Urinary bladder (tissue), 4 donors: Measurements from ENCODE around the gene CIC. TPM values are rescaled to one million over a fixed set of nuclear protein-coding genes. Genes with fewer than 3 reads are reported as not detected.
A peak's percentile ranks its signal among the peaks of the same experiment; 100 is the strongest.

Source experiments
- DNase-seq: peaks from one replicate; pipeline ENCODE4 v3.0.0-alpha.2; 2015; ENCODE audit errors: extremely low spot score
- H3K27ac ChIP-seq: one replicate; pipeline ENCODE4 v1.5.1; 2013; ENCODE audit warnings: low read depth, mild to moderate bottlenecking, moderate library complexity
- H3K36me3 ChIP-seq: one replicate; pipeline ENCODE4 v1.6.1; 2013; ENCODE audit warnings: mild to moderate bottlenecking, moderate library complexity; ENCODE audit not compliant: insufficient read depth
- H3K4me1 ChIP-seq: one replicate; pipeline ENCODE4 v1.6.1; 2013; ENCODE audit warnings: mild to moderate bottlenecking, moderate library complexity; ENCODE audit not compliant: insufficient read depth
- H3K4me3 ChIP-seq: one replicate; pipeline ENCODE4 v1.5.1; 2013; ENCODE audit warnings: low read depth, low read length
- WGBS: extraction: QIAGEN DNeasy Blood & Tissue Kit; methylation state at CpG from one replicate; pipeline ENCODE4 v1.1.7; 2013; 5-methylcytosine and 5-hydroxymethylcytosine counted together
- polyA plus RNA-seq: library from polyadenylated mRNA; stranded (reverse); fragments of 200-250 nt; gene quantifications from one replicate; pipeline ENCODE4 v1.2.3, GENCODE V29; 2013
- total RNA-seq: library from RNA; depleted of rRNA; stranded (reverse); fragments of >200 nt; gene quantifications from one replicate; pipeline ENCODE4 v1.2.3, GENCODE V29; 2014
- donor health status: healthy with polysubstance abuse.
- donor health status: healthy.

CIC gene
- total and polyA plus RNA-seq, 2 donors: 14.0 to 59.5 TPM

DNA sequence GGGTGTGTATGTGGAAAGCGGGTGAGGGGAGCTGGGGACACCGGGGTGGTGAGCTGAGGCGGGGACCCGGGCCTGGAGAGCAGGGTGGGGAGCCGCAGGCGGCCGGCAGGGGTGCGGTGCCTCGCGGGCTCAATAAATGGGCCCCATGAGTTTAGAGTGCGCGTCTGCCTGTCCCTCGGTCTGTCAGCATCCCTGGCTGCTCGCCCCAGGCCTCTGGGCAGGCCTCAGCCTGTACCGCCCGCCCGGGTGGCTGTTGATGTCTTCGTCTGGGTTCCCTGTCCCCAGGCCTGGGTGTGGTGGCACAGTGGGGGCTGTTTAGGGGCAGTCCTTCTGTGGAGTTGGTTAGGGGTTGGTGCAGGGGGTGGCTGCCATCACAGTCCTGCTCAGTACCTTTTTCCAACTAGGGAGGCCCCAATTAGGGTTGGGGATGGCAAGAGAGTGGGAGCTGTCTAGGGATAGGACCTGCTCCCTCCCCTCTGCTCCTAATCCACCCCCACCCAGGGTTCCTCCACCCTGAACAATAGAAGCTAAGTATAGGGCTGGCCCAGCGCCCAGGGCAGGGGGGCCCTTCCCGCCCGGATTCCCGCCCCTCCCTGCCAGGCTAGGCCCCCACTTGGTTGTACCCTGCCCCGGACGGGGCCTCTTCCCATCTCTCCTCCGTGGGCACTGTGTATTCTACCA lies 12.2 kb downstream of the CIC start:
- no peak for DNase-seq
- H3K4me3 ChIP-seq: peak overlapping the region; percentile 65
- H3K27ac ChIP-seq: peak overlapping the region; percentile 91
- H3K4me1 ChIP-seq: peaks cover 3% of the 10 kb centered on the region
- H3K36me3 ChIP-seq: no peaks in the 10 kb centered on the region
- WGBS: 2% methylated on average over 25 of the region's 25 CpGs

DNA sequence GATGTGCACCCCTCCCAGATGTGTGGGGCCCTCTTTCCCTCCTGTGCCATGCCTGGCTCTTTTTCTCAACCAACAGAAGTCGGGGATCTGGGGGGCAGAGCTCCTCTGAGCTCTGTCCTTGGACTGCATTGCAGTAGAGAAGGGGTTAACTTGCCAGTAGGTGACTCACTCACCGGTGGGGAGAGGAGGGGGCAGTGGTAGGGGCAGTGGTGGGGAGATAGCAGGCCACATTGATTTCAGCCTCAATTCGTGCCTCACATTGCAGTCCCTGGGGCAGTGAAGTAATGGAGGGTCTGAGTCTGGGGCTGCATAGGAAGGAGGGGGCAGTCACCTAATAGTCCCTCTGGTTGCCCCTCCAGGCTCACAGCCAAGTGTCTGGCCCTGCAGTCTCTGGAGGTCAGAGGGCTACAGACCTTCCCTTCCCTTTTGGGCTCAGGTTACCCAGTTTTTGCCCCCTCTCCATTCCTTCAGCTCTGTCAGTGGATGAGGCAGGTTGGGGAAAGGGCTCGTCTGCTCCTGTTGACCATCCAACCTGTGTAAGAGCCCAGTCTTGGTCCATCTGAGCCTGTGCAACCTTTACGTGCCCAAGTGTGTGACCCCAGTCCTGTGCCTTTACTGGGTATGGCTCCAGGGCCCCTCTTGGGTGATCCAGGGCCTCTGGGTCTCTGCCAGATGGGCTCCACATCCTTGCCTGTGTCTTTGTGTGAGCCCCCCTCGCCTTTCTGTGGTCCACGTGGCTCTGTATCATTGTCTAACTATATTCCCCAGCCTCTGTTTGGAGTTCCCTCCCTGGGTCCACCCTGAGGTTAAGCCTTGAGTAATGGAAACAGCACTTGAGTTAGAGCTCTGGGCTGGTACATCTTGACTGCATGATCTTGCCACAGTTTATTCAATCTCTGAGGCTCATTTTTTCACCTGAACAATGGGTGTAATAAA lies 13.0 kb downstream of the CIC start:
- no peak overlapping the region for H3K4me3 ChIP-seq
- H3K27ac ChIP-seq: peak overlapping the region; percentile 91
- WGBS: 24% methylated on average over 7 of the region's 7 CpGs
- DNase-seq: no peak
- H3K4me1 ChIP-seq: peaks cover 3% of the 10 kb centered on the region
- H3K36me3 ChIP-seq: no peaks in the 10 kb centered on the region

DNA sequence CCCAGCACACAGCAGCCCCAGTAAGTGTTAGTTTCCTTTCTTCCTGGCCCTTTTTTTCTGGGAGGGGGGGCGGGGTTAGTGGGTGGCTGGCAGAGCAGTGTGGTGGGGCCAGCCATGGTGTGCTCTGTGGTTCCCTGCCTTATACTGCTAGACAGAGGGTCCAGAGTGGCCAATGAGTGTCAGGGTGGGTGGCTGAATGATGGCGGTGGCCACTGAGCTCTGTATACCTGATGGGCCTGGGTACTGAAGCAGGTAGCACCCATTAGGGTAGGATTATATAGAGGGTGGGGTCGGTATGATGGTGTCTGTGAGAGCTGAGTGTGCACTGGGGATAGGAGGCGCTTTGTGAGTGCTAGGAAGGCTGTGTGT lies 13.8 kb downstream of the CIC start:
- Histone ChIP-seq H3K36me3 (peaks cover 1% of the 10 kb centered on the region), H3K4me1 (peaks cover 3% of the 10 kb centered on the region), H3K4me3 (no peak overlapping the region), H3K27ac (peak overlapping the region; percentile 93)
- 46% methylated on average over 4 of the region's 4 CpGs for WGBS
- no peak for DNase-seq

DNA sequence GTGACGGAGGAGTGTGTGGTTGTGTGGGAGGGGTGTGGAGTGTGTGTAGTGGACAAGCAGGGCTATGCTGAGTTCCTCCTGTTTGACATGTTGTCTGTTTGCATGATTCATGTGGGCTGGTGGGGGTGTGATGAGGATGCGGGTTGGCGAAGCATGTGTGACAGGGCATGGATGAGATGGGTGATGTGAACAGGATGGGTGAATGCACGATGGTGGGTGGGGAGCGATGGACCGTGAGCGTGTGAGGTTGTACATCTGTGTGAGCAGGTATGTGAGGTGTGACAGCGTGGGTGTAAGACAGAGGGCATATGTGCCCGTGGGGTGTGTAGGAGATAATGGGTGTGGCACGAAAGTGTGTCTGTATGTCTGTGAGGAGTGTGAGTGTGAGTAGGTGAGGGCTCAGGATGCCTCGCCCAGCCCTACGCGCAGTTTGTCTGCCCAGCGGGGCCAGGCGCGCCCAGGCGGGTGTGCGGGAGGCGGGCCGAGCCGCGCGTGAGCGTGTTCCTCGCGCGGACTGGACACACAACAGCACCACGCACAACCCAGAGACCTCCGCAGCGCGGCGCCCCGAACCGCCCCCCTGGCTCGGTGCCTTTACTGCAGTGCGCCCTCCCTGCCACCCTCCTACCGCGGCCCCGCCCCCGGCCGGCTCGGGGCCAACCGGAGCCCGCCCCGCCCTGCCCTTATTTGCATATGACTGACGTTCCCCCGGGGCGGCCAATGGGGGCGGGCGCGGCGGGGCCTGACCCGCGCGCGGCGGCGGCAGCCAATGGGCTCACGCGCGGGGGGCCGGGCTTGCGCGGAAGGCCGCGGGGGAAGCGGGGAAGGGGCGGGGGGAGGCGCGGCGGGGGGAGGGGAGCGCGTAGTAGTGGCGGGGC lies 14.4 kb downstream of the CIC start:
- H3K27ac ChIP-seq: peak overlapping the region; percentile 93
- peak; percentile 89 for DNase-seq
- peaks cover 3% of the 10 kb centered on the region for H3K4me1 ChIP-seq
- peak overlapping the region; percentile 74 for H3K4me3 ChIP-seq
- peaks cover 4% of the 10 kb centered on the region for H3K36me3 ChIP-seq
- 2% methylated on average over 70 of the region's 74 CpGs for WGBS

DNA sequence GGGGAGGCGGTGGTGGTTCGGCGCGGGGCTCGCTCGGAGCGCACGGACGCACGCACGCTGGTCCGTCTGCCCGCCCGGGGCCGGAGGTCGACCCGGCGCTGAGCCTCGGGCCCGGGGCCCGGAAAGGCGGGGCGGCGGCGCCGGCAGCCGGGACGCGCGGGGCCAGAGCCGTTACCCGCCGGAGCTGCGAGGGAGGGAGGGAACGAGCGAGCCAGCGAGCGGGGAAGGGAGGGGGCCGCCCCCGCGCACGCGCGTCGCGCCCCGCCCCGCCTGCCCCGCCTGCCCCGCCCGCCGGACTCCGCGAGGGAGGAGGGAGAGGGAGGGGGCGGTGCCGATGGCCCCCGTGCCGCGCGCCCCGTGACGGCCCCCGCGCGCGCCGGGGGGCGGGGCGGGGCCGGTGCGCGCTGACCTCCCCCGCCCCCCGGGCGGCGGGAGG lies 15.0 kb downstream of the CIC start:
- DNase-seq: no peak
- under 1% methylated on average over 75 of the region's 76 CpGs for WGBS
- Histone ChIP-seq H3K4me1 (peaks cover 3% of the 10 kb centered on the region), H3K27ac (peak overlapping the region; percentile 93), H3K4me3 (peak overlapping the region; percentile 74), H3K36me3 (peaks cover 10% of the 10 kb centered on the region)

DNA sequence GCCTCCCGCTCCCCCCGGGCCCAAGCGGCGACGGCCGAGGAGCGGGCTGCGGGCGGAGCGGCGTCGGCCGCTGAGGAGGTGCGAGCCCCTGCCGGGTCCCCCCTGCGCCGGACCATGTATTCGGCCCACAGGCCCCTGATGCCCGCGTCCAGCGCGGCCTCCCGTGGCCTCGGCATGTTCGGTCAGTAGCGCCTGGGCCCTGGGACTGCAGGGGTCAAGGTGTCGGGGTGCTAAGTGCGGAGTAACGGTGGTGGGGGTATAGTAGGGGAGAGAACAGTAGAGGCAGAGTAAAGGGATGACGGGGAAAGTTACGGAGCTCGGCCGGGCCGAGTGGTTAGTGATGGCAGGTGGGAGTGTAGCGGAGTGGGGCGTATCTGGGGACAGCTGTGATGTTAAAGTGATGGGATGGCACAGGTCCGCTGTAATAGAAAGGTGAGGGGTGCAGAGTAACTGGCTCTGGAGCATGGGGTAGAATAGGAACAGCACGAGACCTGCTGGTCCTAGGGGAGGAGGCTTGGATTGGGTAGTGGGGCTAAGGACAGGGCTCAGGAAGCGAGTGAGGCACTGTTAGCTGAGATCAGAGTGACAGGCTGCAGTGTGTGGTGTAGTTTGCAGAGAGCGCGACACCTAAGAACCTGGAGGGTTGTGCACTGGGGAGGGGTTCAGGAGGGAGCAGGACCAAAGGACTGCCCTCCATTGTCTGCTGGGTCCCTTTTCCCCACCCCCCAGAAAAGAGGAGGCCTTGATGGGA lies 15.7 kb downstream of the CIC start:
- peaks cover 3% of the 10 kb centered on the region for H3K4me1 ChIP-seq
- peaks cover 11% of the 10 kb centered on the region for H3K36me3 ChIP-seq
- peak overlapping the region; percentile 59 for H3K27ac ChIP-seq
- DNase-seq: no peak
- peak overlapping the region; percentile 74 for H3K4me3 ChIP-seq
- 2% methylated on average over 41 of the region's 41 CpGs for WGBS

DNA sequence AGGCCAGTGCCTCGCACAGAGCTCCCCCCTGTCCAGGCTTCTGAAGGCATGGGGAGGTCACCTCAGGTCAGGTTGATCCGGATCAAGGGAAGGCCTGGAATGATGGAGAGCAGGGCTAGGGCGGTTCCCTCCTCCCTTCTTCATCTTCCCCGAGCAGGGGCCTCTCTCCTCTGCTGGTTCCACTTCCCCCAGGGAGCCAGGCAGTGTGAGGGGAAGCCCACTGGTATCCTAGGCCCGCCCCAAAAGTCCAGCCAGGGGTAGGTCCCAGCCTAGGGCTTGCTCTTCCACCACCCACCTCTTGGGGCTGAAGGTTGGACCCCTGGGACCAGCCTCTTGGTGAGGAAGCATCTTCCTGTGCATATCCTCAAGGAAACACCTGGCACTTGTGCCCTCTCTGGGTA lies 16.5 kb downstream of the CIC start:
- H3K4me3 ChIP-seq: peak overlapping the region; percentile 1
- no peak overlapping the region for H3K27ac ChIP-seq
- 20% methylated on average over 5 of the region's 5 CpGs for WGBS
- H3K36me3 ChIP-seq: peaks cover 11% of the 10 kb centered on the region
- DNase-seq: no peak
- H3K4me1 ChIP-seq: peaks cover 3% of the 10 kb centered on the region

DNA sequence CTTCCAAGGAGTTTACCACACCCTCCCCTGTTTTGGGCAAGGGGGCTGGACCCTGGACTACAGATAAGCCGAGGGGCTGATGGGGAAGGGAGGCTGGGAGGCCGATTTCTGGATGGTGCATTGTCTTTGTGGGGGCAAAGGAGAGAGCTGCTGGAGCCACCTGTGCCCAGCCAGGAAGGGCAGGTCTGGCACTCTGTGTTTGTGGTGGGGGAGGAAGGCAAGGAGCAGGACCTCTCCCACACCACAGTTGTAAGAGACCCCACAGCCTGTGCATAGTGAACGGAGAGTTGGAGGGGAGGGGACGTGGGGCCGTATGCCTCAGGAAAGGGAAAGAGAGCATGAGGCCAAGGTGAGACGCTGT lies 16.9 kb downstream of the CIC start:
- 22% methylated on average over 6 of the region's 6 CpGs for WGBS
- Histone ChIP-seq H3K36me3 (peaks cover 11% of the 10 kb centered on the region), H3K4me1 (peaks cover 3% of the 10 kb centered on the region), H3K27ac (no peak overlapping the region), H3K4me3 (no peak overlapping the region)
- DNase-seq: no peak

DNA sequence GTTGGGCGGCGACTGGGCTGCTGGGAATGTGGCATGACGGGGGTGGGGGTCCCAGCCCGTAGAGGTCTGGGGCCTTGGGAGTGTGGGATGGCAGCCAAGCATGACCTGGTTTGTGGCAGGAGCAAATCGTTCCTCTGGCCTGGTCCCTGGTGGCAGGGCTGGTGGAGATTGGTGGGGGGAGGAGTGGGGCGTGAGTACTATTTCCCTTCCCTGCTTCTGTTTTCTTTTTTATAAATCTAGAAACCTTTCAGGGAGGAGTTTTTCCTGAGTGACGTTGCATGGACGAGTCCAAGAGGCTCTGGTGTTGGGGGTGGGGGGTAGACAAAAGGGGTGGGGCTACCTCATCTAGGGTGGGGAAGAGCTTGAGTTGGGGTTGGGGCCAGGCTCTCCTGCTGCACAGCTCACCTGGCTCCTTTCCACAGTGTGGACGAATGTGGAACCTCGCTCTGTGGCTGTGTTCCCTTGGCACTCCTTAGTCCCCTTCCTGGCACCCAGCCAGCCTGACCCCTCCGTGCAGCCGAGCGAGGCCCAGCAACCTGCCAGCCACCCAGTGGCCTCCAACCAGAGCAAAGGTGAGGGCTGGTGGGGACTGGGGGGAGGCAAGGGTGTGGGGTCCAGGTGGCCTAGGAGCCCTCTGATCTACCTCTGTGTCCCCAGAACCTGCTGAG lies 17.4 kb downstream of the CIC start:
- H3K27ac ChIP-seq: no peak overlapping the region
- H3K4me1 ChIP-seq: peaks cover 1% of the 10 kb centered on the region
- H3K4me3 ChIP-seq: no peak overlapping the region
- H3K36me3 ChIP-seq: peaks cover 11% of the 10 kb centered on the region
- WGBS: 17% methylated on average over 13 of the region's 13 CpGs
- no peak for DNase-seq

DNA sequence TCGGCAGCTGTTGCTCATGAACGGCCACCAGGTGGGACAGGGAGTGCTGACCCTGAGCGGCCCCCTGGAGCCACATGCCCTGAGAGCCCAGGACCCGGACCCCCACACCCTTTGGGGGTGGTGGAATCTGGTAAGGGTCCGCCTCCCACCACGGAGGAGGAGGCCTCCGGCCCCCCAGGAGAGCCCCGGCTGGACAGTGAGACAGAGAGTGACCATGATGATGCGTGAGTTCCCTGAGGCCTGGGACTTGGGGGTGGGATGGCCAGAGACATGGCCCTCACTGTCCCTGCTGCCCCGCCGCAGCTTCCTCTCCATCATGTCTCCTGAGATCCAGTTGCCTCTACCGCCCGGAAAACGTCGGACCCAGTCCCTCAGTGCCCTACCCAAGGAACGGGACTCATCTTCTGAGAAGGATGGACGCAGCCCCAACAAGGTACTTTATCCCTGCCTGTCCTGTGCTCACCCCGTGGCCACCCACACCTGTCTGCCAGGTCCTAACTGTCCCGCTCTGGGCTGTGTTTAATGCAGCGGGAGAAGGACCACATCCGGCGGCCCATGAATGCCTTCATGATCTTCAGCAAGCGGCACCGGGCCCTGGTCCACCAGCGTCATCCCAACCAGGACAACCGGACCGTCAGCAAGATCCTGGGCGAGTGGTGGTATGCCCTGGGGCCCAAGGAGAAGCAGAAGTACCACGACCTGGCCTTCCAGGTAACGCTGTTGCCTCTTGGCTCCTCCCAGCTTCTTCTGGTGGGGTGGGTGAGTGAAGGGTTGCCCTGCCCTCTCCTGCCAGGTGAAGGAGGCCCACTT lies 18.2 kb downstream of the CIC start:
- no peak overlapping the region for H3K27ac ChIP-seq
- H3K36me3 ChIP-seq: peaks cover 11% of the 10 kb centered on the region
- WGBS: 90% methylated on average over 30 of the region's 30 CpGs
- no peak for DNase-seq
- no peaks in the 10 kb centered on the region for H3K4me1 ChIP-seq
- H3K4me3 ChIP-seq: no peak overlapping the region

DNA sequence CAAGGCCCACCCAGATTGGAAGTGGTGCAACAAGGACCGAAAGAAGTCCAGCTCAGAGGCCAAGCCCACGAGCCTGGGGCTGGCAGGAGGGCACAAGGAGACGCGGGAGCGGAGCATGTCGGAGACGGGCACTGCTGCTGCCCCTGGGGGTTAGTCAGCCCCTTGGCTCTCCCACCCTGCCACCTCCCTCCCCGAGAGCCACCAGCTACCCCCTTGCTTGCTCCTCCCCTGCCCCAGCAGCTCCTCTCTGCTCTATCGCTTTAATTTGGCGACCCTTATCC lies 18.7 kb downstream of the CIC start:
- DNase-seq: no peak
- 86% methylated on average over 10 of the region's 10 CpGs for WGBS
- peaks cover 13% of the 10 kb centered on the region for H3K36me3 ChIP-seq
- H3K4me1 ChIP-seq: no peaks in the 10 kb centered on the region
- H3K27ac ChIP-seq: no peak overlapping the region
- no peak overlapping the region for H3K4me3 ChIP-seq

DNA sequence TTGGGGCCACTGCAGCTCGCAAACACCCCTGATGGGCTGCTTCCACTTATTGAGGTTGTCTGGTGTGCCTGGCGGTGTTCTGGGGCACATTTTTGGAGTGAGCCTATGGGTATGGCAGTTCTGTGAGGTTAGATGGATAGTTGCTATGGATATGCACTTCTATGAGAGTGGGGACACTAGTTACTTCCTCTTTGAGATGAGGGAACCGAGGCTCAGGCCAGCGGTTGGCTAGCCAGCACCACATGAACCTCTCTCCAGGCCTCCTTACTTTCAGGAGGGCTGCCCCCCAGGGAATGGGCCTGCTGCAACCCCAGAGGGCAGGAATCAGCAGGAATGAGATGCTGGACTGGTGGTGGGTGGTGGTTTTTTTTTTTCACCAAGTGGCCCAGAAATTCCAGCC lies 19.3 kb downstream of the CIC start:
- peaks cover 13% of the 10 kb centered on the region for H3K36me3 ChIP-seq

More for the DNA sequence above, 19.3 kb downstream of the CIC start:
- H3K27ac ChIP-seq: no peak overlapping the region
- DNase-seq: no peak
- 84% methylated on average over 4 of the region's 4 CpGs for WGBS
- no peak overlapping the region for H3K4me3 ChIP-seq
- no peaks in the 10 kb centered on the region for H3K4me1 ChIP-seq
